Liver (tissue), 9 donors: Measurements from ENCODE around the gene CD226. TPM values are rescaled to one million over a fixed set of nuclear protein-coding genes. Genes with fewer than 3 reads are reported as not detected.

Experiments used
- DNase-seq: peaks from one replicate; pipeline ENCODE4 v3.0.0-alpha.2; 2017; ENCODE audit warnings: low spot score
- H3K27ac ChIP-seq, 2 donors: one replicate each; pipeline ENCODE4 v1.7.0; 2013; ENCODE audit warnings: inconsistent platforms in 2 of 2, low read length in 2 of 2, control low read depth in 1 of 2, low read depth in 1 of 2, mild to moderate bottlenecking in 1 of 2
- H3K27me3 ChIP-seq, 4 donors: one replicate each; pipeline versions ENCODE4 v1.6.1 to v1.7.0; 2013; ENCODE audit warnings: low read length in 3 of 4, inconsistent platforms in 1 of 4, mild to moderate bottlenecking in 1 of 4, moderate library complexity in 1 of 4; ENCODE audit not compliant: control insufficient read depth in 4 of 4, insufficient read depth in 4 of 4
- H3K36me3 ChIP-seq, 4 donors: one replicate each; pipeline versions ENCODE4 v1.6.1 to v1.7.0; 2013; ENCODE audit warnings: low read length in 3 of 4, mild to moderate bottlenecking in 3 of 4, low read depth in 1 of 4, moderate library complexity in 1 of 4; ENCODE audit not compliant: control insufficient read depth in 4 of 4, insufficient read depth in 3 of 4
- H3K4me1 ChIP-seq, 4 donors: one replicate each; pipeline versions ENCODE4 v1.6.1 to v1.7.0; 2013; ENCODE audit warnings: low read length in 3 of 4, mild to moderate bottlenecking in 3 of 4, moderate library complexity in 1 of 4; ENCODE audit not compliant: control insufficient read depth in 4 of 4, insufficient read depth in 4 of 4
- H3K4me3 ChIP-seq, 3 donors: one replicate each; pipeline versions ENCODE4 v1.6.1 to v1.7.0; 2013; ENCODE audit warnings: low read length in 3 of 3, control low read depth in 1 of 3, low read depth in 1 of 3, mild to moderate bottlenecking in 1 of 3
- H3K9ac ChIP-seq, 2 donors: one replicate each; pipeline ENCODE4 v1.7.0; 2013; ENCODE audit warnings: low read length in 2 of 2, mild to moderate bottlenecking in 2 of 2, moderate library complexity in 2 of 2, control low read depth in 1 of 2, low read depth in 1 of 2
- H3K9me3 ChIP-seq, 4 donors: one replicate each; pipeline versions ENCODE4 v1.6.1 to v1.7.0; 2013; ENCODE audit warnings: low read length in 3 of 4; ENCODE audit not compliant: control insufficient read depth in 4 of 4
- EGR1 ChIP-seq, 2 donors: IDR thresholded peaks; 2 replicates each; pipeline ENCODE4 v1.6.1; 2016 to 2018; ENCODE audit warnings: antibody characterized with exemption in 2 of 2, low read depth in 2 of 2
- FOXA1 ChIP-seq: IDR thresholded peaks from 2 replicates; pipeline ENCODE4 v1.6.1; 2016; ENCODE audit warnings: antibody characterized with exemption
- FOXA2 ChIP-seq: IDR thresholded peaks from 2 replicates; pipeline ENCODE4 v1.6.1; 2016; ENCODE audit warnings: antibody characterized with exemption
- GABPA ChIP-seq, 2 donors: IDR thresholded peaks in 1 of 2; conservative IDR thresholded peaks in 1 of 2; 2 replicates each; pipeline ENCODE4 v1.6.1; 2016; ENCODE audit warnings: antibody characterized with exemption in 2 of 2, mild to moderate bottlenecking in 1 of 2, moderate library complexity in 1 of 2
- HNF4A ChIP-seq, 2 donors: conservative IDR thresholded peaks; 2 replicates each; pipeline ENCODE4 v1.6.1; 2016; ENCODE audit warnings: antibody characterized with exemption in 2 of 2, mild to moderate bottlenecking in 2 of 2
- HNF4G ChIP-seq: IDR thresholded peaks from 2 replicates; pipeline ENCODE4 v1.6.1; 2016; ENCODE audit warnings: antibody characterized with exemption
- JUND ChIP-seq, 2 donors: IDR thresholded peaks; 2 replicates each; pipeline ENCODE4 v1.6.1; 2016; ENCODE audit warnings: antibody characterized with exemption in 2 of 2
- NR2F2 ChIP-seq: IDR thresholded peaks from 2 replicates; pipeline ENCODE4 v1.6.1; 2016; ENCODE audit warnings: antibody characterized with exemption
- RXRA ChIP-seq, 2 donors: IDR thresholded peaks; 2 replicates each; pipeline ENCODE4 v1.6.1; 2017 to 2018; ENCODE audit warnings: antibody characterized with exemption in 2 of 2, mild to moderate bottlenecking in 1 of 2
- SP1 ChIP-seq: IDR thresholded peaks from 2 replicates; pipeline ENCODE4 v1.6.1; 2018; ENCODE audit warnings: antibody characterized with exemption, mild to moderate bottlenecking
- TAF1 ChIP-seq: conservative IDR thresholded peaks from 2 replicates; pipeline ENCODE4 v1.6.1; 2016; ENCODE audit warnings: antibody characterized with exemption, mild to moderate bottlenecking
- YY1 ChIP-seq: IDR thresholded peaks from 2 replicates; pipeline ENCODE4 v1.6.1; 2016; ENCODE audit warnings: antibody characterized with exemption, mild to moderate bottlenecking
- WGBS: extraction: QIAGEN DNeasy Blood & Tissue Kit; methylation state at CpG from one replicate; pipeline ENCODE4 v1.1.7; 2013; 5-methylcytosine and 5-hydroxymethylcytosine counted together
- polyA plus RNA-seq, 2 donors: library from polyadenylated mRNA; stranded (reverse) in 1 of 2; unstranded in 1 of 2; fragments of 200-250 nt in 1 of 2; fragments of >200 nt in 1 of 2; fragmentation: Nextera tagmentation in 1 of 2; extraction: Ambion mirVana in 1 of 2; gene quantifications; one replicate each; pipeline versions ENCODE4 v1.2.1 to v1.2.3, GENCODE V29; 2013 to 2015
- total RNA-seq, 2 donors: library from RNA; depleted of rRNA; stranded (reverse); fragments of >200 nt; gene quantifications; one replicate each; pipeline ENCODE4 v1.2.3, GENCODE V29; 2014
- TF ChIP-seq, protein P1 (sequence below): IDR thresholded peaks from 2 replicates; pipeline ENCODE4 v1.6.1; 2016; ENCODE audit warnings: antibody characterized with exemption
- TF ChIP-seq, protein P2 (sequence below): IDR thresholded peaks from 2 replicates; pipeline ENCODE4 v1.6.1; 2016; ENCODE audit warnings: antibody characterized with exemption
- TF ChIP-seq, protein P3 (sequence below): IDR thresholded peaks from 2 replicates; pipeline ENCODE4 v1.6.1; 2016; ENCODE audit warnings: antibody characterized with exemption, mild to moderate bottlenecking
- donor health status: healthy.
- donor health status: healthy.
- donor health status: healthy.
- donor health status: healthy.
- donor health status: healthy.

The CD226 gene
- total and polyA plus RNA-seq, 4 donors = 0.50 to 5.2 (median 3.0) TPM

DNA sequence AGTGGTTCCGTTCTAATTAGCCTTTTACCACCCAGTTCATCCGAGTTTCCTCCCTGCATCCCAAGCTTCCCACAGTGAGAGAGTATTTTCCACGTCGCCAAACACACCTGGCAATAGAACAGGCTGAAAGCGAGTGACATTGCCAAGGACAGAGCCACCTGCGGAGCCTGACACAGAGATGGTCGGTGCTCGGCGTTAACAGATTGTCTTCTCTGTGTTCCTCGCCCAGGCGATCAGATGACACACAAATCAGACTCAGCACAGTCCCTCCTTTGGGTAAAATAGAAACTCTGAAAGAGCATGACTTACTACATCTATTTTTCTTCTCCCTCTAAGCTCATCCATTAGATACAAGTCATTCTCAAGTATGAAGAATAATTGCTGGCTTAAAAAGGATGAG, 107.7 kb downstream of the CD226 start:
- no peaks in the 10 kb centered on the region for H3K9me3 ChIP-seq
- H3K9ac ChIP-seq = no peak overlapping the region
- 90% methylated on average over 11 of the region's 11 CpGs for WGBS

DNA sequence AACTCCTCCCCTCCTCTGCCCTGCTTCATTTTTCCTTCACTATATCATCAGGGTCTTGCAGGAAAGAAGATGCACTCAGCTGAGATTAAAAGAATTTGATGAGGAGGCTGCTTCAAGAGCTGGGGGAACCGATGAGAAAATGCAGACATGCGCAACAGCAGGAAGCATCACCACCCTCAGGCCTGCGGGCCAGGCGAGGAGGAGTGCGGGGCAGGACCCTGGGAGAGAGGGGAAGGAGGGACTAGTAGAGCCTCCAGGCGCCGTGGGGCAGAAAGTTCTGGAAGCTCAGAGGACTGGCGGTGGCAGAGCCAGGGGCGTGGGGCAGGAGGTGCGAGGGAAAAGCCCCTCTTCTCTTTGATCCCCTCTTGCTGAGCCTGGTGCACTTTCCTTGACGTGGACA, 108.2 kb downstream of the CD226 start:
- no peak overlapping the region for H3K9ac ChIP-seq
- no peaks in the 10 kb centered on the region for H3K27me3 ChIP-seq
- H3K27ac ChIP-seq = no peak overlapping the region
- no peak for TF ChIP-seq GABPA (IDR thresholded peaks at IDR 0.05 in 1 of 2, conservative IDR thresholded peaks at IDR 0.05 in 1 of 2)
- TF ChIP-seq, protein P1, sequence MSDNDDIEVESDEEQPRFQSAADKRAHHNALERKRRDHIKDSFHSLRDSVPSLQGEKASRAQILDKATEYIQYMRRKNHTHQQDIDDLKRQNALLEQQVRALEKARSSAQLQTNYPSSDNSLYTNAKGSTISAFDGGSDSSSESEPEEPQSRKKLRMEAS = no peak
- no peak for TF ChIP-seq EGR1 (IDR thresholded peaks at IDR 0.05; ENCODE audit: low read depth in 2 of 2)
- TF ChIP-seq, protein P2, sequence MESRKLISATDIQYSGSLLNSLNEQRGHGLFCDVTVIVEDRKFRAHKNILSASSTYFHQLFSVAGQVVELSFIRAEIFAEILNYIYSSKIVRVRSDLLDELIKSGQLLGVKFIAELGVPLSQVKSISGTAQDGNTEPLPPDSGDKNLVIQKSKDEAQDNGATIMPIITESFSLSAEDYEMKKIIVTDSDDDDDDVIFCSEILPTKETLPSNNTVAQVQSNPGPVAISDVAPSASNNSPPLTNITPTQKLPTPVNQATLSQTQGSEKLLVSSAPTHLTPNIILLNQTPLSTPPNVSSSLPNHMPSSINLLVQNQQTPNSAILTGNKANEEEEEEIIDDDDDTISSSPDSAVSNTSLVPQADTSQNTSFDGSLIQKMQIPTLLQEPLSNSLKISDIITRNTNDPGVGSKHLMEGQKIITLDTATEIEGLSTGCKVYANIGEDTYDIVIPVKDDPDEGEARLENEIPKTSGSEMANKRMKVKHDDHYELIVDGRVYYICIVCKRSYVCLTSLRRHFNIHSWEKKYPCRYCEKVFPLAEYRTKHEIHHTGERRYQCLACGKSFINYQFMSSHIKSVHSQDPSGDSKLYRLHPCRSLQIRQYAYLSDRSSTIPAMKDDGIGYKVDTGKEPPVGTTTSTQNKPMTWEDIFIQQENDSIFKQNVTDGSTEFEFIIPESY = no peak
- no peak for TF ChIP-seq YY1
- TF ChIP-seq FOXA1 = no peak
- no peak for TF ChIP-seq FOXA2
- no peak for TF ChIP-seq SP1
- TF ChIP-seq HNF4A (conservative IDR thresholded peaks at IDR 0.05) = no peak
- no peak for TF ChIP-seq HNF4G
- no peak for TF ChIP-seq RXRA (IDR thresholded peaks at IDR 0.05)
- no peak for TF ChIP-seq TAF1
- no peak for DNase-seq
- 94% methylated on average over 11 of the region's 11 CpGs for WGBS
- no peaks in the 10 kb centered on the region for H3K9me3 ChIP-seq
- no peaks in the 10 kb centered on the region for H3K36me3 ChIP-seq
- no peak overlapping the region for H3K4me3 ChIP-seq
- no peaks in the 10 kb centered on the region for H3K4me1 ChIP-seq

More for the DNA sequence above, 107.7 kb downstream of the CD226 start:
- H3K27me3 ChIP-seq = no peaks in the 10 kb centered on the region
- TF ChIP-seq, protein P1 = no peak
- no peaks in the 10 kb centered on the region for H3K4me1 ChIP-seq
- no peak overlapping the region for H3K4me3 ChIP-seq
- DNase-seq = no peak
- no peak overlapping the region for H3K27ac ChIP-seq
- no peaks in the 10 kb centered on the region for H3K36me3 ChIP-seq

DNA sequence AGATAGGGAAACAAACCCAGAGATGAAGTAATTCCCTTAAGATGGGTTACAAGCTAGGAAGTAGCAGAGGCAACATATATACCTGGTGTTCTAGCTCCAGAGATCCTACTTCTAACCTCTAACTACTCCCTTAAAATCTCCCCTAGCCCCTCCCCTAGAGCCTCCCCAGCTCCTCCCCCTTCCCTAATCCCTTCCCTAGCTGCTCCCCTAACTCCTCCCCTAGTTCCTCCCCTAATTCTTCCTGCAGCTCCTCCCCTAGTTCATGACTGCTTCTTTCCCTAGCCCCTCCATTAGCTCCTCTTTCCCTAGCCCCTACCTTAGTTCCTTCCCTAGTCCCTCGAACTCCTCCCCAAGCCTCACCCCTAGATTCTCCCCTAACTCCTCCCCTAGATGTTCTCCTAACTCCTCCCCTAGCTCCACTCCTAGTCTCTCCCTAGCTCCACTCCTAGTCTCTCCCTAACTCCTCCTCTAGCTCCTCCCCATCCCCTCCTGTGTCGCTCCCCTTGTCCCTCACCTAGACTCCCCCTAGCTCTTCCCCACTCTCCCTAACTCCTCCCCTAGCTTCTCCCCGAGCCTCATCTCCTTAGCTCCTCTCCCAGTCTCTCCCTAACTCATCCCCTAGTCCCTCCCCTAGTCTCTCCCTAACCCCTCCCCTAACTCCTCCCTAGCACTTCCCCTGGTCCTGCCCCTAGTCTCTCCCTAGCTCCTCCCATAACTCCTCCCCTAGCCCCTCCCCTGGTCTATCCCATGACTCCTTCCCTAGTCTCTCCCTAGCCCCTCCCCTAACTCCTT, 108.9 kb downstream of the CD226 start:
- Histone ChIP-seq H3K27me3 (no peaks in the 10 kb centered on the region), H3K4me1 (no peaks in the 10 kb centered on the region), H3K27ac (no peak overlapping the region), H3K9me3 (no peaks in the 10 kb centered on the region), H3K9ac (no peak overlapping the region), H3K36me3 (no peaks in the 10 kb centered on the region), H3K4me3 (no peak overlapping the region)
- 88% methylated on average over 3 of the region's 3 CpGs for WGBS
- TF ChIP-seq, protein P3, sequence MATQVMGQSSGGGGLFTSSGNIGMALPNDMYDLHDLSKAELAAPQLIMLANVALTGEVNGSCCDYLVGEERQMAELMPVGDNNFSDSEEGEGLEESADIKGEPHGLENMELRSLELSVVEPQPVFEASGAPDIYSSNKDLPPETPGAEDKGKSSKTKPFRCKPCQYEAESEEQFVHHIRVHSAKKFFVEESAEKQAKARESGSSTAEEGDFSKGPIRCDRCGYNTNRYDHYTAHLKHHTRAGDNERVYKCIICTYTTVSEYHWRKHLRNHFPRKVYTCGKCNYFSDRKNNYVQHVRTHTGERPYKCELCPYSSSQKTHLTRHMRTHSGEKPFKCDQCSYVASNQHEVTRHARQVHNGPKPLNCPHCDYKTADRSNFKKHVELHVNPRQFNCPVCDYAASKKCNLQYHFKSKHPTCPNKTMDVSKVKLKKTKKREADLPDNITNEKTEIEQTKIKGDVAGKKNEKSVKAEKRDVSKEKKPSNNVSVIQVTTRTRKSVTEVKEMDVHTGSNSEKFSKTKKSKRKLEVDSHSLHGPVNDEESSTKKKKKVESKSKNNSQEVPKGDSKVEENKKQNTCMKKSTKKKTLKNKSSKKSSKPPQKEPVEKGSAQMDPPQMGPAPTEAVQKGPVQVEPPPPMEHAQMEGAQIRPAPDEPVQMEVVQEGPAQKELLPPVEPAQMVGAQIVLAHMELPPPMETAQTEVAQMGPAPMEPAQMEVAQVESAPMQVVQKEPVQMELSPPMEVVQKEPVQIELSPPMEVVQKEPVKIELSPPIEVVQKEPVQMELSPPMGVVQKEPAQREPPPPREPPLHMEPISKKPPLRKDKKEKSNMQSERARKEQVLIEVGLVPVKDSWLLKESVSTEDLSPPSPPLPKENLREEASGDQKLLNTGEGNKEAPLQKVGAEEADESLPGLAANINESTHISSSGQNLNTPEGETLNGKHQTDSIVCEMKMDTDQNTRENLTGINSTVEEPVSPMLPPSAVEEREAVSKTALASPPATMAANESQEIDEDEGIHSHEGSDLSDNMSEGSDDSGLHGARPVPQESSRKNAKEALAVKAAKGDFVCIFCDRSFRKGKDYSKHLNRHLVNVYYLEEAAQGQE = no peak
- TF ChIP-seq, protein P1 = no peak
- no peak for TF ChIP-seq JUND (IDR thresholded peaks at IDR 0.05)
- no peak for TF ChIP-seq NR2F2
- TF ChIP-seq SP1 = no peak
- DNase-seq = no peak
